T-cell (primary cell): ENCODE data around the gene ZBTB1. TPM values are rescaled to one million over a fixed set of nuclear protein-coding genes. Genes with fewer than 3 reads are reported as not detected.
"Not testable (repeated sequence)": the region's sequence is repeated elsewhere in the genome, so short reads cannot be mapped to it uniquely, and the experiment has no call there.

Source experiments
- ATAC-seq, 4 experiments: fragments of 200-7000 bp in 3 of 4; fragments of 150-1000 bp in 1 of 4; cut with Tn5 transposase; replicated peaks in 1 of 4; 1 replicate in 3 of 4; 2 replicates in 1 of 4; pipeline ENCODE4 v1.10.0; 2021; ENCODE audit warnings: moderate library complexity in 3 of 4, mild to moderate bottlenecking in 2 of 4, moderate number of reproducible peaks in 1 of 4
- CTCF ChIA-PET, 2 donors: fragments of 300-600 bp; sonication (Branson Sonifier 250); formaldehyde crosslinking; loops; one replicate each; lab custom pipeline; 2022; ENCODE audit warnings: antibody characterized with exemption in 2 of 2; lab: Charles Lee
- POLR2A ChIA-PET, 2 donors: fragments of 300-600 bp; sonication (Branson Sonifier 250); formaldehyde crosslinking; loops; one replicate each; lab custom pipeline; 2022; ENCODE audit warnings: antibody characterized with exemption in 2 of 2; lab: Charles Lee
- DNase-seq, 35 experiments: peaks; one replicate each; pipeline versions ENCODE4 v3.0.0 to v3.0.0-alpha.2; 2013 to 2023
- H3K27ac ChIP-seq: one replicate; pipeline ENCODE4 v1.5.1; 2013; ENCODE audit warnings: low read length
- H3K27me3 ChIP-seq, 2 experiments: replicated peaks in 1 of 2; 1 replicate in 1 of 2; 2 replicates in 1 of 2; pipeline versions ENCODE4 v1.6.1 to v1.7.0; 2013; ENCODE audit warnings: low read length in 1 of 2, mixed read lengths in 1 of 2; ENCODE audit not compliant: control insufficient read depth in 2 of 2, insufficient read depth in 2 of 2; ENCODE audit errors: extremely low read depth in 1 of 2
- H3K36me3 ChIP-seq, 2 donors: 1 replicate in 1 of 2; 2 replicates in 1 of 2; pipeline versions ENCODE4 v1.6.1 to v1.7.0; 2013; ENCODE audit warnings: low read length in 1 of 2; ENCODE audit not compliant: control insufficient read depth in 2 of 2, insufficient read depth in 1 of 2; ENCODE audit errors: extremely low read depth in 1 of 2
- H3K4me1 ChIP-seq, 2 experiments: 1 replicate in 1 of 2; 2 replicates in 1 of 2; pipeline versions ENCODE4 v1.6.1 to v1.7.0; 2013; ENCODE audit warnings: low read length in 2 of 2, mixed read lengths in 1 of 2; ENCODE audit not compliant: insufficient read depth in 2 of 2, control insufficient read depth in 1 of 2; ENCODE audit errors: extremely low read depth in 1 of 2
- H3K4me3 ChIP-seq, 2 donors: 1 replicate in 1 of 2; 2 replicates in 1 of 2; pipeline versions ENCODE4 v1.5.1 to v1.7.0; 2013; ENCODE audit warnings: mild to moderate bottlenecking in 2 of 2, low read length in 1 of 2, moderate library complexity in 1 of 2; ENCODE audit not compliant: control insufficient read depth in 1 of 2; ENCODE audit errors: extremely low read depth in 1 of 2
- H3K9me3 ChIP-seq: 2 replicates; pipeline ENCODE4 v1.7.0; 2013
- H3K27ac Mint-ChIP-seq, 2 donors: one replicate each; pipeline ENCODE4 v1.8.0; 2020 to 2021; ENCODE audit warnings: mild to moderate bottlenecking in 2 of 2, mixed read lengths in 2 of 2
- H3K27me3 Mint-ChIP-seq, 2 donors: one replicate each; pipeline ENCODE4 v1.8.0; 2021 to 2022; ENCODE audit warnings: mixed read lengths in 2 of 2
- H3K36me3 Mint-ChIP-seq: one replicate; pipeline ENCODE4 v1.8.0; 2021; ENCODE audit warnings: mixed read lengths
- H3K4me1 Mint-ChIP-seq, 3 donors: one replicate each; pipeline ENCODE4 v1.8.0; 2020 to 2022; ENCODE audit warnings: mixed read lengths in 3 of 3, mild to moderate bottlenecking in 1 of 3
- H3K4me3 Mint-ChIP-seq, 3 donors: one replicate each; pipeline ENCODE4 v1.8.0; 2020 to 2022; ENCODE audit warnings: mild to moderate bottlenecking in 3 of 3, mixed read lengths in 3 of 3, moderate library complexity in 3 of 3
- H3K9me3 Mint-ChIP-seq, 3 donors: one replicate each; pipeline ENCODE4 v1.8.0; 2020 to 2022; ENCODE audit warnings: mixed read lengths in 3 of 3
- WGBS: methylation state at CpG from one replicate; pipeline ENCODE4 v1.1.5; 2013; ENCODE audit warnings: missing lambda C conversion rate; ENCODE audit not compliant: insufficient coverage; 5-methylcytosine and 5-hydroxymethylcytosine counted together
- total RNA-seq, 35 experiments: library from RNA in 6 of 35; stranded (reverse) in 6 of 35; fragments of 120-200 nt in 1 of 35; gene quantifications; one replicate each; pipeline versions ENCODE4 v1.2.1 to v1.2.4 and lab custom pipeline; 2013 to 2026

Gene ZBTB1
- total RNA-seq, 5 donors from 2014 or later (not counting 1 experiment from before 2014, with no cell fraction given) = 69.2 to 130 (median 72.4) TPM

DNA sequence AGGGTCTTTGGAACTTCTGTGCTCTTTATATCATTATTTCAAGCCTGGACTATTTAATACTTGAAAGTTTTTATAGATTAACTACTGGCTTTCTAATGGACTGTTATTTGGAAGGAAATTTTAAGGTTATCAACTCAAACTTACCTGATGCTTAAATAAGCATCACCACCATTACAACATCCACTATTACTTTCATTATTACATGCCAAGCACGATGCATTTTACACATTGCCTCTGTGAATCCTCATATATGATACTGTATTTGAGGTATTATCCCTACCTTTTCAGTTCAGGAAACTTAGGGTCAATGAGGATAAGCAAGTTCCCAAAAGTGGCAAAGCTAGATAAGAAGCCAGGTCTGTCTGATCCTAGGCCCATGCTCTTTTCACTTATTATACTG lies 12.4 kb downstream of the ZBTB1 start:
- Histone ChIP-seq H3K27me3 (no peaks in the 10 kb centered on the region), H3K27ac (no peak overlapping the region), H3K4me3 (no peak overlapping the region), H3K9me3 (no peaks in the 10 kb centered on the region), H3K36me3 (peaks cover 0 to 6% of the 10 kb centered on the region in 2 donors), H3K4me1 (peaks cover 13 to 16% of the 10 kb centered on the region in 2 experiments)
- Mint-ChIP-seq H3K36me3 (peaks cover 3% of the 10 kb centered on the region), H3K27ac (peak overlapping the region in 1 of 2 donors; percentile 48), H3K27me3 (no peaks in the 10 kb centered on the region), H3K4me1 (peaks cover 55 to 69% (median 63%) of the 10 kb centered on the region in 3 donors), H3K9me3 (no peaks in the 10 kb centered on the region), H3K4me3 (peak overlapping the region in 1 of 3 donors; percentile 18)
- ATAC-seq (no peak), DNase-seq (no peak)
- ChIA-PET POLR2A (no interaction called here), CTCF (no interaction called here)
- no CpG with 5 or more reads among the region's 1 CpG for WGBS

DNA sequence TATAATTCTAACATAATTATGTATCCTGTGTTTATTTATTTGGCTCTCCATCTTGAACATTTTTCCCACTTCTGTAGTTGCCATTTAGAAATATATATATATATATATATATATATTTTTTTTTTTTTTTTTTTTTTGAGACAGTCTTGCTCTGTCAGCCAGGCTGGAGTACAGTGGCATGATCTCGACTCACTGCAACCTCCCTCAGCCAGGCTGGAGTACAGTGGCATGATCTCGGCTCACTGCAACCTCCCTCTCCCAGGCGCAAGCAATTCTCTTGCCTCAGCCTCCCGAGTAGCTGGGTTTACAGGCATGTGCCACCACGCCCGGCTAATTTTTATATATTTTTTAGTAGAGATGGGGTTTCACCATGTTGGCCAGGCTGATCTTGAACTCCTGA lies 13.1 kb downstream of the ZBTB1 start:
- H3K4me3 ChIP-seq, H3K27me3 ChIP-seq, H3K9me3 Mint-ChIP-seq, H3K27ac Mint-ChIP-seq, H3K9me3 ChIP-seq, DNase-seq, ATAC-seq, CTCF ChIA-PET, H3K4me3 Mint-ChIP-seq, H3K27ac ChIP-seq, H3K36me3 Mint-ChIP-seq, H3K27me3 Mint-ChIP-seq: not testable (repeated sequence)
- WGBS = no CpG with 5 or more reads among the region's 6 CpGs
- peaks cover 49 to 62% (median 56%) of the 10 kb centered on the region in 3 donors for H3K4me1 Mint-ChIP-seq
- Histone ChIP-seq H3K4me1 (peaks cover 13% of the 10 kb centered on the region in 2 experiments), H3K36me3 (peaks cover 0 to 13% of the 10 kb centered on the region in 2 donors)
- POLR2A ChIA-PET = interaction anchor here in 1 of 2 donors (0.5 kb wide), 1 partner anchor 22 kb away, joined by 3 read pairs; no protein-coding TSS in a partner anchor

GRCh38 chr14:64518229-64518628 lies 13.7 kb downstream of the ZBTB1 start:
- H3K4me1 ChIP-seq = peaks cover 12 to 13% of the 10 kb centered on the region in 2 experiments
- WGBS = no CpG with 5 or more reads among the region's 4 CpGs
- no peaks in the 10 kb centered on the region for H3K9me3 ChIP-seq
- H3K36me3 ChIP-seq = peaks cover 0 to 18% of the 10 kb centered on the region in 2 donors
- no peak for DNase-seq
- no peak overlapping the region for H3K4me3 ChIP-seq
- Mint-ChIP-seq H3K36me3 (peaks cover 3% of the 10 kb centered on the region), H3K4me3 (no peak overlapping the region), H3K27ac (no peak overlapping the region), H3K9me3 (no peaks in the 10 kb centered on the region), H3K27me3 (no peaks in the 10 kb centered on the region), H3K4me1 (peaks cover 44 to 57% (median 51%) of the 10 kb centered on the region in 3 donors)
- ATAC-seq = no peak
- no peaks in the 10 kb centered on the region for H3K27me3 ChIP-seq
- H3K27ac ChIP-seq = no peak overlapping the region
- CTCF ChIA-PET = interaction anchor here in 1 of 2 donors (1.6 kb wide), 1 partner anchor 8 kb away, joined by 8 read pairs; no protein-coding TSS in a partner anchor
- POLR2A ChIA-PET = interaction anchor here (0.5 to 0.8 kb wide), 4 partner anchors 16 to 27 kb away, joined by 3 to 5 read pairs (median 4); no protein-coding TSS in a partner anchor

- Mint-ChIP-seq H3K9me3 (no peaks in the 10 kb centered on the region), H3K27me3 (no peaks in the 10 kb centered on the region), H3K27ac (no peak overlapping the region), H3K36me3 (peaks cover 9% of the 10 kb centered on the region), H3K4me3 (no peak overlapping the region), H3K4me1 (peaks cover 26 to 39% (median 35%) of the 10 kb centered on the region in 3 donors)
- DNase-seq (no peak), ATAC-seq (no peak)
- no peak overlapping the region for H3K27ac ChIP-seq
- H3K27me3 ChIP-seq = no peaks in the 10 kb centered on the region
- no CpG with 5 or more reads among the region's 4 CpGs for WGBS
- H3K4me1 ChIP-seq = peaks cover 6 to 11% of the 10 kb centered on the region in 2 experiments
- H3K9me3 ChIP-seq = no peaks in the 10 kb centered on the region
- H3K4me3 ChIP-seq = no peak overlapping the region
- POLR2A ChIA-PET = interaction anchor here (0.6 to 1.1 kb wide), 5 partner anchors 12 to 958 kb away, joined by 3 to 10 read pairs (median 3); no protein-coding TSS in a partner anchor
- CTCF ChIA-PET = interaction anchor here (0.7 to 1.2 kb wide), 5 partner anchors 10 to 91 kb away, joined by 3 to 6 read pairs (median 5); partner anchors contain the start of gene ZBTB25 (in 1 of the 2)
- H3K36me3 ChIP-seq = peaks cover 0 to 23% of the 10 kb centered on the region in 2 donors
Measured at GRCh38 chr14:64520699-64521098, 16.1 kb downstream of the ZBTB1 start.

- ChIA-PET POLR2A (interaction anchor here in 1 of 2 donors (0.7 kb wide), 1 partner anchor 12 kb away, joined by 3 read pairs; no protein-coding TSS in a partner anchor), CTCF (interaction anchor here in 1 of 2 donors (1.2 kb wide), 1 partner anchor 93 kb away, joined by 5 read pairs; no protein-coding TSS in a partner anchor)
- no peak overlapping the region for H3K27ac Mint-ChIP-seq
- Histone ChIP-seq H3K9me3 (no peaks in the 10 kb centered on the region), H3K27ac (no peak overlapping the region), H3K4me3 (no peak overlapping the region), H3K36me3 (peaks cover 0 to 25% of the 10 kb centered on the region in 2 donors), H3K27me3 (no peaks in the 10 kb centered on the region), H3K4me1 (peaks cover 4 to 7% of the 10 kb centered on the region in 2 experiments)
- H3K36me3 Mint-ChIP-seq = peaks cover 16% of the 10 kb centered on the region
- H3K9me3 Mint-ChIP-seq = no peaks in the 10 kb centered on the region
- H3K4me1 Mint-ChIP-seq = peaks cover 17 to 24% (median 20%) of the 10 kb centered on the region in 3 donors
- 93% methylated on average over 2 of the region's 9 CpGs for WGBS
- H3K27me3 Mint-ChIP-seq = no peaks in the 10 kb centered on the region
- no peak overlapping the region for H3K4me3 Mint-ChIP-seq
- DNase-seq (no peak), ATAC-seq (no peak)
Measured at GRCh38 chr14:64522591-64523355, 18.2 kb downstream of the ZBTB1 start.

DNA sequence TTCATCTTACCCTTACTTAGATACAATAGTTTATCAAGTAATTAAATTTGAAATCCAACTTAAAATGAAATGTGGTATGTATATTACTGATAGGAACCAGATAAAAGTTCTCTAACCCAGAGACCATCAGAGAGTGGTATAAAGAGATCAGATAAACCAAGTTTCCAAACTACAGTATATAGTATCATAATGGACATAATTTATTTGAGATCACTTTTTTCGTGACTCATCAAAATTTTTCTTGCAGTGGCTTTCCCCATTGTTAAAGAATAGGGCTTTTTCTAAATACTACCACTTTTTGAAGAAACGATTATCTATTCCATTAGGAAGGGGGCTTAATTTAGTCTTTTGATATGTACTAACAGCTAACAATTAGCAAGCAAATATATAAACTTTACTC lies 20.8 kb downstream of the ZBTB1 start:
- POLR2A ChIA-PET = no interaction called here
- Mint-ChIP-seq H3K27ac (no peak overlapping the region), H3K4me3 (no peak overlapping the region), H3K36me3 (peaks cover 19% of the 10 kb centered on the region), H3K9me3 (no peaks in the 10 kb centered on the region), H3K4me1 (peaks cover 10 to 13% (median 13%) of the 10 kb centered on the region in 3 donors), H3K27me3 (no peaks in the 10 kb centered on the region)
- CTCF ChIA-PET = no interaction called here
- WGBS = no CpG with 5 or more reads among the region's 2 CpGs
- no peaks in the 10 kb centered on the region for H3K4me1 ChIP-seq
- no peak overlapping the region for H3K27ac ChIP-seq
- peaks cover 0 to 29% of the 10 kb centered on the region in 2 donors for H3K36me3 ChIP-seq
- no peaks in the 10 kb centered on the region for H3K27me3 ChIP-seq
- H3K9me3 ChIP-seq = no peaks in the 10 kb centered on the region
- no peak overlapping the region for H3K4me3 ChIP-seq
- ATAC-seq (no peak), DNase-seq (no peak)
